HG03558 (cell line): ENCODE data around the gene MEP1B.
"Not testable (repeated sequence)": the region's sequence is repeated elsewhere in the genome, so short reads cannot be mapped to it uniquely, and the experiment has no call there.

Source experiments
- ATAC-seq: cut with Tn5 transposase; IDR thresholded peaks from one replicate; pipeline ENCODE4 v1.9.1; 2021; ENCODE audit warnings: moderate number of reproducible peaks; ENCODE audit not compliant: unreplicated experiment; ENCODE audit errors: extremely low read depth

The MEP1B gene

GRCh38 chr18:32208023-32208422 lies 18.2 kb downstream of the MEP1B start:
- ATAC-seq: no peak

- ATAC-seq: no peak
These were observed 18.7 kb downstream of the MEP1B start for GRCh38 chr18:32208577-32208976.

- ATAC-seq: no peak
These were observed 20.0 kb downstream of the MEP1B start for GRCh38 chr18:32209685-32210445.

- no peak for ATAC-seq
These were observed 23.9 kb downstream of the MEP1B start for GRCh38 chr18:32213693-32214092.

GRCh38 chr18:32216390-32216789 lies 26.6 kb downstream of the MEP1B start:
- ATAC-seq: no peak

GRCh38 chr18:32219431-32220018 lies 29.7 kb downstream of the MEP1B start:
- no peak for ATAC-seq

- ATAC-seq: not testable (repeated sequence)
These were observed 43.5 kb downstream of the MEP1B start for GRCh38 chr18:32233348-32233747.

- ATAC-seq: no peak
These were observed 47.2 kb downstream of the MEP1B start for GRCh38 chr18:32237049-32237448.

- ATAC-seq: no peak
These were observed 48.9 kb downstream of the MEP1B start for GRCh38 chr18:32238635-32239268.

GRCh38 chr18:32242395-32242794 lies 52.6 kb downstream of the MEP1B start:
- ATAC-seq: no peak

GRCh38 chr18:32243358-32243757 lies 53.5 kb downstream of the MEP1B start:
- no peak for ATAC-seq

- no peak for ATAC-seq
These were observed 55.0 kb downstream of the MEP1B start for GRCh38 chr18:32244881-32245280.

- no peak for ATAC-seq
These were observed 59.5 kb downstream of the MEP1B start for GRCh38 chr18:32249147-32249929.

- no peak for ATAC-seq
These were observed 61.6 kb downstream of the MEP1B start for GRCh38 chr18:32251466-32251865.

GRCh38 chr18:32252141-32252860 lies 62.5 kb downstream of the MEP1B start:
- ATAC-seq: no peak

- no peak for ATAC-seq
These were observed 65.7 kb downstream of the MEP1B start for GRCh38 chr18:32255570-32255969.

GRCh38 chr18:32257084-32257785 lies 67.4 kb downstream of the MEP1B start:
- ATAC-seq: no peak

- ATAC-seq: no peak
These were observed 68.3 kb downstream of the MEP1B start for GRCh38 chr18:32258148-32258547.

- no peak for ATAC-seq
These were observed 68.8 kb downstream of the MEP1B start for GRCh38 chr18:32258558-32259204.
